ENCODE data around the gene TRMT112.

DNA sequence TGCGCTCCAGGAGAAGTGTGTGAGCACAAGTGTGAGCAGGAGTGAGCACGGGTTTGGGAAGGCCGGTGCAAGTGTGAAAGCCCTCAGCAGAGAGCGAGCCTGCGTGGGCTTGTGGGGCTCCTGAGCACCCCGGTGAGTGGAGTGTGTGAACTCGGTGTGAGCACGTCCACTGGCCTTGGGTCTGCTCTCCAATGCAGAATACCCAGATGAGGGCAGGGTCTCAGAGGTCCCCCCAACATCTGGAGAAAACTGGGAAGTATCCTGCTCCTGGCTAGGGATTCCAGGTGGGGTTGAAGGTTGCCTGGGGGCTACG is 10.8 kb downstream of the TRMT112 start:
- TF ChIP-seq, protein P1, sequence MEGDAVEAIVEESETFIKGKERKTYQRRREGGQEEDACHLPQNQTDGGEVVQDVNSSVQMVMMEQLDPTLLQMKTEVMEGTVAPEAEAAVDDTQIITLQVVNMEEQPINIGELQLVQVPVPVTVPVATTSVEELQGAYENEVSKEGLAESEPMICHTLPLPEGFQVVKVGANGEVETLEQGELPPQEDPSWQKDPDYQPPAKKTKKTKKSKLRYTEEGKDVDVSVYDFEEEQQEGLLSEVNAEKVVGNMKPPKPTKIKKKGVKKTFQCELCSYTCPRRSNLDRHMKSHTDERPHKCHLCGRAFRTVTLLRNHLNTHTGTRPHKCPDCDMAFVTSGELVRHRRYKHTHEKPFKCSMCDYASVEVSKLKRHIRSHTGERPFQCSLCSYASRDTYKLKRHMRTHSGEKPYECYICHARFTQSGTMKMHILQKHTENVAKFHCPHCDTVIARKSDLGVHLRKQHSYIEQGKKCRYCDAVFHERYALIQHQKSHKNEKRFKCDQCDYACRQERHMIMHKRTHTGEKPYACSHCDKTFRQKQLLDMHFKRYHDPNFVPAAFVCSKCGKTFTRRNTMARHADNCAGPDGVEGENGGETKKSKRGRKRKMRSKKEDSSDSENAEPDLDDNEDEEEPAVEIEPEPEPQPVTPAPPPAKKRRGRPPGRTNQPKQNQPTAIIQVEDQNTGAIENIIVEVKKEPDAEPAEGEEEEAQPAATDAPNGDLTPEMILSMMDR (IDR thresholded peaks at IDR 0.05): no peak
- TF ChIP-seq, protein P2, sequence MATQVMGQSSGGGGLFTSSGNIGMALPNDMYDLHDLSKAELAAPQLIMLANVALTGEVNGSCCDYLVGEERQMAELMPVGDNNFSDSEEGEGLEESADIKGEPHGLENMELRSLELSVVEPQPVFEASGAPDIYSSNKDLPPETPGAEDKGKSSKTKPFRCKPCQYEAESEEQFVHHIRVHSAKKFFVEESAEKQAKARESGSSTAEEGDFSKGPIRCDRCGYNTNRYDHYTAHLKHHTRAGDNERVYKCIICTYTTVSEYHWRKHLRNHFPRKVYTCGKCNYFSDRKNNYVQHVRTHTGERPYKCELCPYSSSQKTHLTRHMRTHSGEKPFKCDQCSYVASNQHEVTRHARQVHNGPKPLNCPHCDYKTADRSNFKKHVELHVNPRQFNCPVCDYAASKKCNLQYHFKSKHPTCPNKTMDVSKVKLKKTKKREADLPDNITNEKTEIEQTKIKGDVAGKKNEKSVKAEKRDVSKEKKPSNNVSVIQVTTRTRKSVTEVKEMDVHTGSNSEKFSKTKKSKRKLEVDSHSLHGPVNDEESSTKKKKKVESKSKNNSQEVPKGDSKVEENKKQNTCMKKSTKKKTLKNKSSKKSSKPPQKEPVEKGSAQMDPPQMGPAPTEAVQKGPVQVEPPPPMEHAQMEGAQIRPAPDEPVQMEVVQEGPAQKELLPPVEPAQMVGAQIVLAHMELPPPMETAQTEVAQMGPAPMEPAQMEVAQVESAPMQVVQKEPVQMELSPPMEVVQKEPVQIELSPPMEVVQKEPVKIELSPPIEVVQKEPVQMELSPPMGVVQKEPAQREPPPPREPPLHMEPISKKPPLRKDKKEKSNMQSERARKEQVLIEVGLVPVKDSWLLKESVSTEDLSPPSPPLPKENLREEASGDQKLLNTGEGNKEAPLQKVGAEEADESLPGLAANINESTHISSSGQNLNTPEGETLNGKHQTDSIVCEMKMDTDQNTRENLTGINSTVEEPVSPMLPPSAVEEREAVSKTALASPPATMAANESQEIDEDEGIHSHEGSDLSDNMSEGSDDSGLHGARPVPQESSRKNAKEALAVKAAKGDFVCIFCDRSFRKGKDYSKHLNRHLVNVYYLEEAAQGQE (IDR thresholded peaks at IDR 0.05; ENCODE audit: insufficient read depth in 1 of 2, low read depth in 2 of 2, low read length in 1 of 2): no peak
- no peak for TF ChIP-seq POLR2AphosphoS5 (IDR thresholded peaks at IDR 0.05; ENCODE audit: low read depth, low read length)
- no peak for TF ChIP-seq TCF7L2 (IDR thresholded peaks at IDR 0.05; ENCODE audit: low read depth, low read length)
- no peak for TF ChIP-seq SIN3A (IDR thresholded peaks at IDR 0.05; ENCODE audit: borderline replicate concordance, insufficient read depth, low read depth, low read length)
